Measurements from ENCODE around the gene IRF4.

The IRF4 gene

DNA sequence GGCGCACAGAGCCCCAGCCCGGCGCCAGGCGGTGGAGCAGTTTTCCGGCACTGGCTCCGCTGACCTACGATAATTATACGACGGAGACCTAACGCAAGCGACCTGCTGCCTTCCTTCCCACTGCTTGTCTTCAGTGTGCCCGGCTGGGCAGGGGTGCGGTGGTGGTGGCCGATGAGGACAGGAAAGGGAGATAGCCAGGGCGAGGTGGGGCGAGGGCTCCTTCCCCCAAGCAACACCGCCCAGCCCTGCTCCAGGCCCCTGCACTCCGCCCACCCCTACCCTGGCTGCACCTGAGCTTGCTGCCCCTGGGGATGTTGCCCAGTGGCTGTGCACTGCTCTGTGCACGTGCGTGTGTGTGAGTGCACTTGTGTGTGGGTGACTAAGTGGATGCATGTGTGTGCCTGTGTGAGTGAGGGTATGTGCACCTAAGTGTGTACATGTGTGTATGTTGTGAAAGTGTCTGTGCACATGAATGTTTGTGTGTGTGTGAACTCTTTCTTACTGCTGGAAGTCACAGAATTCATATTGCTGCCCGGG is 42.6 kb upstream of the IRF4 start:
- DNase-seq (ENCODE audit: low read depth in 1 of 2, low spot score in 1 of 2), result no peak
- no peak for TF ChIP-seq JUND (IDR thresholded peaks at IDR 0.05; ENCODE audit: low read depth)
- in situ Hi-C loops (cut with HindIII; ENCODE audit: low pct_unique_long_range_greater_than_20kb, low sequenced_read_pairs), result no loop called here

- in situ Hi-C loops (cut with HindIII; ENCODE audit: low pct_unique_long_range_greater_than_20kb, low sequenced_read_pairs), result no loop called here
- DNase-seq (ENCODE audit: low read depth in 1 of 2, low spot score in 1 of 2), result no peak
- TF ChIP-seq JUND (IDR thresholded peaks at IDR 0.05; ENCODE audit: low read depth), result no peak
Observed at GRCh38 chr6:349491-349921, 42.0 kb upstream of the IRF4 start.

DNA sequence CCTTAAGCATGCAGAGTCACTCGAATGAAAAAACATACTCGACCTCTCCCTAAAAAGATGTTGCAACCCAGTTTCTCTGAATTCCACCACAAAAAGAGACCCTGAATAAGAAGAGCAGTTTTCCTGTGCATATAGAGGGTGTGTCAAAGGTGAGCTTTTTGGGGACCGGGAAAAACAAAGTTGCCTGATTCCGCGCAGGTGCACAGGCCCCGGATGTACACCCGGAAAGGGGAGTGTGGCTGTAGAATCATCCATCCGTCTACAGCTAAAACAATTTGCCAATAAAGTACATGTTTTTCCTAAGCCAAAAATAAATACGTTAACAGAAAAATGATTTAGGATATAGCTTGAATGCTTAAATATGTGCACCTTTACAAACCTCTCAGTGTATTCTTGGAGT is 41.2 kb upstream of the IRF4 start:
- DNase-seq (ENCODE audit: low read depth in 1 of 2, low spot score in 1 of 2), result no peak
- in situ Hi-C loops (cut with HindIII; ENCODE audit: low pct_unique_long_range_greater_than_20kb, low sequenced_read_pairs), result no loop called here
- TF ChIP-seq JUND (IDR thresholded peaks at IDR 0.05; ENCODE audit: low read depth), result no peak

- TF ChIP-seq JUND (IDR thresholded peaks at IDR 0.05; ENCODE audit: low read depth), result no peak
- in situ Hi-C loops (cut with HindIII; ENCODE audit: low pct_unique_long_range_greater_than_20kb, low sequenced_read_pairs), result no loop called here
- DNase-seq (ENCODE audit: low read depth in 1 of 2, low spot score in 1 of 2), result no peak
Observed at GRCh38 chr6:351011-351866, 40.3 kb upstream of the IRF4 start.

DNA sequence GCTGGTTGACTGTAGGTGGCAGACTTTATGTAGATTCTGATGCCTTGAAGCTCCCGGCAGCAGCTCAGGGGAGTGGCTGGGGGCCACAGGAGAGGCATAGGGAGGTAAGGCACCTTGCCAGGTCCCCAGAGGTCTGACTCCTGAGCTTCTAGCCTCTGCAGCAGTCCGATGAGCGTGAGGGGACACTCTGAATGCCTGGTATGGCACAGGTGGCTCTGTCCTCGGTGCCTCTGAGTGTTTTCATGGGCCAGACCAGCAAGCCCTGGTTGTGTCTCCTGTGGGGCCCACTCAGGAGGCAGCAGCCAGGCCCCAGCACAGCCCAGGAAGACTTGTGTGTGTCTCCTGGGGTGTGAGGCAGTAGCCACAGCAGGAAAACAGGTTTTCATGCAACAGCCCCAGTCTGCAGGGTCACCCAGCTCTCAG is 39.7 kb upstream of the IRF4 start:
- in situ Hi-C loops (cut with HindIII; ENCODE audit: low pct_unique_long_range_greater_than_20kb, low sequenced_read_pairs), result no loop called here
- no peak for TF ChIP-seq JUND (IDR thresholded peaks at IDR 0.05; ENCODE audit: low read depth)
- peak in 1 of 2 experiments; percentile 20 for DNase-seq (ENCODE audit: low read depth in 1 of 2, low spot score in 1 of 2)

DNA sequence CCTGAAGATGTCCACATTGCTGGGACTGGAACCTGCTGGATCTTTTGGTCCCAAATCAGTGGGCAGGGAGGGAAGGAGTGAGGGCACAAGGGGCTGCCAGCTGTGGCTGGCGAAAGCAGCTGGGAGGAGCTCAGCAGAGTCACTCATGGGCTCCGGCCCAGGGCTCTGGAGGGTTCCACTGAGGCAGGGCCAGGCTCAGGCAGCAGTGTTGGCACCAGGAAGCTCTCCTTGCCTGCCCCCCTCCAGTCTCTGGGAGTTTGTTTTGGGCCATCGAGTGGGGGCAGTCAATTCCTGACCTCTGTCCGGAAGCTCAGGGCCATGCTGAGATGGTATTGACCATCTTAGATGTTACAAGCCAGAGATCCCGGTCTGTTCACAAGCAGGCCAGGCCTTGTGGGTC is 39.1 kb upstream of the IRF4 start:
- no peak for DNase-seq (ENCODE audit: low read depth in 1 of 2, low spot score in 1 of 2)
- no peak for TF ChIP-seq JUND (IDR thresholded peaks at IDR 0.05; ENCODE audit: low read depth)
- in situ Hi-C loops (cut with HindIII; ENCODE audit: low pct_unique_long_range_greater_than_20kb, low sequenced_read_pairs), result no loop called here

DNA sequence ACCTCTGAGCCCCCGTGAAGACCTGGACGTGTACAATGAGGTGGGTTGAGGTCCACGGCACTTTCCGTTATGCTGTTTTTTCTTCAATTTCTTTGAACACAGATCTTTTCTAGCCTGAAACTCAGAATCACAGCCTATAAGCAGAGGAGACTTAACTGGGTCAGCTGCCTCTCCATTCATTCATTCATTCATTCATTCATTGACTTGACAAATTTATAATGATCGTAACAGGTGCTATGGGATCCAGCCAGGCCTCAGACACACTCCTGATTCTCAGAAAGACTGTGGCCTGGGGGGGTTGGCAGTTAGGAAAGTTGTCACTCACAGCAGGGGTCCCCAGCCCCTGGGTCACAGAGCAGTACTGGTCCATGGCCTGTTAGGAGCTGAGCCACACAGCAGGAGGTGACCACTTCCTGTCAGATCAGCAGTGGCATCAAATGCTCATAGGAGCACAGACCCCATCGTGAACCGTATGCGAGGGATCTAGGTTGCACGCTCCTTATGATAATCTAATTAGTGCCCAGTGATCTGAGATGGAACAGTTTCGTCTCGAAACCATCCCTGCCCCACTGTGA is 38.6 kb upstream of the IRF4 start:
- TF ChIP-seq JUND (IDR thresholded peaks at IDR 0.05; ENCODE audit: low read depth), result no peak
- no peak for DNase-seq (ENCODE audit: low read depth in 1 of 2, low spot score in 1 of 2)
- in situ Hi-C loops (cut with HindIII; ENCODE audit: low pct_unique_long_range_greater_than_20kb, low sequenced_read_pairs), result no loop called here

DNA sequence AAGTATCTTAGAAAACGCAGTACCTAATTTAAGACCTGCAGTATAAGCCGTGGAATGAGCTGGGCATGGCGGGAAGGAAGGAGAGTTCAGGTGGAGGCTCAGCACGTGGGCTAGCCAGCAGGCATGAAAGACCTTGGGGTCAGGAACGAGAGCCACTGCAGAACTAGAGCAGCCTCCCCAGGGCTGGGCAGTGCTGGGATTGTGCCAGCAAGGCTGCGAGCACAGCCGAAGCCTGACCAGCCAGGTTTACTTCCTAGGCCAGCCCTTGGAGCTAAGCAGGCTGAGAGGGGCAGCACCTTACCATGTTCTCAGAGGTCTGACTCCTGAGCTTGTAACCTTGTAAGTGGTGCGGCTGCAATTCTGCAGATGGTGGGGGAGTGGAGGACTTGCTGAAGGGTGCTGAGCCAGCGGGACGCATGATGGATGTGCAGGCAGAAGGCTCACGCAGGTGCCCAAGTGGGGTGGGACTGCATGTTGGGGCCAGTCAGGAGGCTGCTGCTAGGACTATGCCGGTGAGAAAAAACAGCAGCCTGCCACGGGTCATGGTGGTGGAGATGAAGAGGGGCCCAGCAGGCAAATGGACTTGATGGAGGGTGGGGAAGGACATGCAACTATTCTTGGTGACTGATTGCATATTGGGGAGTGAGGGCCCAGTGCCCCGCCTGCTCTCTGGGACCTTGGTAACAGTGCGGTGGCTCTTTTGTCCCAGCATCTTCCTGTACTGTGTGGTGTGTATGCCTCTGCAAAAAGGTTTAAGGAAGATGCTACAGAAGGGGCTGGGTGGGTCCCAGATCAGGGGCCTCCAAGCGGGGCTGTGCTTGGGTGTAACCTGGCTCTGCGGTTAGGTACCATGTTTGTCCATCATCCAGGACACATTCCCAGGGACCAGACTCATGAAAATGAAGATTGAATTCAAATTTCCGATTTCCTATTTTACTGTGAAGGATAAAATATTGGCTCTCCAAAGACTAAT is 37.6 kb upstream of the IRF4 start:
- DNase-seq (ENCODE audit: low read depth in 1 of 2, low spot score in 1 of 2), result no peak
- no peak for TF ChIP-seq JUND (IDR thresholded peaks at IDR 0.05; ENCODE audit: low read depth)

GRCh38 chr6:354631-355280 is 36.8 kb upstream of the IRF4 start:
- DNase-seq (ENCODE audit: low read depth in 1 of 2, low spot score in 1 of 2), result no peak
- no peak for TF ChIP-seq JUND (IDR thresholded peaks at IDR 0.05; ENCODE audit: low read depth)
- in situ Hi-C loops (cut with HindIII; ENCODE audit: low pct_unique_long_range_greater_than_20kb, low sequenced_read_pairs), result no loop called here

More for the DNA sequence above, 37.6 kb upstream of the IRF4 start:
- in situ Hi-C loops (cut with HindIII; ENCODE audit: low pct_unique_long_range_greater_than_20kb, low sequenced_read_pairs), result no loop called here

GRCh38 chr6:355373-356208 is 36.0 kb upstream of the IRF4 start:
- no peak for DNase-seq (ENCODE audit: low read depth in 1 of 2, low spot score in 1 of 2)
- no peak for TF ChIP-seq JUND (IDR thresholded peaks at IDR 0.05; ENCODE audit: low read depth)
- in situ Hi-C loops (cut with HindIII; ENCODE audit: low pct_unique_long_range_greater_than_20kb, low sequenced_read_pairs), result no loop called here

DNA sequence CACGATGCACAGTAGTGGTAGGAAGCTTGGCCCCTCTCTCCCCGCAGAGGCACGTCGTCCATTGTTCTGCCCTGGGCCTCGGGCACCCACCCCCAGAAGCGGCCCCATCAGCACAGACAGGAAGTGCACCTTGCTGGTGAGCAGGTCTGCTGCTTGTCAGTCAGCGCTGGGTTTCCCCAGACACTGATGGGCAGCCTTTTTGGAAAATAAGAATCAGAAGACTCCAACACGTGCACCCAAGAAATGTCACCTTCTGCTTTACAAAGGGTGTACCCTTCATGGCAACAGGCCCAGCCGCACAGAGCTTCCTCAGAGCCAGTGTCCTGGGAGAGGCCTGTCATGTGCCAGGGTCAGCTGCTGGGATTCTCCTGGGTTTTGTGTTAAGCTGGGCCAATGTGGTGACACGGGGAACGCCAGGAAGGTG is 34.7 kb upstream of the IRF4 start:
- no peak for TF ChIP-seq JUND (IDR thresholded peaks at IDR 0.05; ENCODE audit: low read depth)
- in situ Hi-C loops (cut with HindIII; ENCODE audit: low pct_unique_long_range_greater_than_20kb, low sequenced_read_pairs), result no loop called here
- no peak for DNase-seq (ENCODE audit: low read depth in 1 of 2, low spot score in 1 of 2)
